PC-9 (cell line): ENCODE measurements around the gene SYNPO2L.
"Not testable (repeated sequence)": the region's sequence is repeated elsewhere in the genome, so short reads cannot be mapped to it uniquely, and the experiment has no call there.

Source experiments
- EZH2 ChIP-seq: fragments of 200-600 bp; sonication (generic); IDR thresholded peaks from 2 replicates; pipeline ENCODE4 v1.8.0; 2017; ENCODE audit warnings: antibody characterized with exemption, low read depth
- TF ChIP-seq, protein P1 (sequence below): fragments of 200-600 bp; sonication (generic); conservative IDR thresholded peaks from 2 replicates; pipeline ENCODE4 v1.6.1; 2017; ENCODE audit warnings: mixed run types, antibody characterized with exemption, mild to moderate bottlenecking, moderate library complexity

GRCh38 chr10:73663621-73664020 lies 7.8 kb upstream of the SYNPO2L start:
- TF ChIP-seq, protein P1, sequence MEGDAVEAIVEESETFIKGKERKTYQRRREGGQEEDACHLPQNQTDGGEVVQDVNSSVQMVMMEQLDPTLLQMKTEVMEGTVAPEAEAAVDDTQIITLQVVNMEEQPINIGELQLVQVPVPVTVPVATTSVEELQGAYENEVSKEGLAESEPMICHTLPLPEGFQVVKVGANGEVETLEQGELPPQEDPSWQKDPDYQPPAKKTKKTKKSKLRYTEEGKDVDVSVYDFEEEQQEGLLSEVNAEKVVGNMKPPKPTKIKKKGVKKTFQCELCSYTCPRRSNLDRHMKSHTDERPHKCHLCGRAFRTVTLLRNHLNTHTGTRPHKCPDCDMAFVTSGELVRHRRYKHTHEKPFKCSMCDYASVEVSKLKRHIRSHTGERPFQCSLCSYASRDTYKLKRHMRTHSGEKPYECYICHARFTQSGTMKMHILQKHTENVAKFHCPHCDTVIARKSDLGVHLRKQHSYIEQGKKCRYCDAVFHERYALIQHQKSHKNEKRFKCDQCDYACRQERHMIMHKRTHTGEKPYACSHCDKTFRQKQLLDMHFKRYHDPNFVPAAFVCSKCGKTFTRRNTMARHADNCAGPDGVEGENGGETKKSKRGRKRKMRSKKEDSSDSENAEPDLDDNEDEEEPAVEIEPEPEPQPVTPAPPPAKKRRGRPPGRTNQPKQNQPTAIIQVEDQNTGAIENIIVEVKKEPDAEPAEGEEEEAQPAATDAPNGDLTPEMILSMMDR, result not testable (repeated sequence)
- not testable (repeated sequence) for TF ChIP-seq EZH2
